Smooth muscle cell (in vitro differentiated cells): ENCODE results near the gene CDH15. TPM values are rescaled to one million over a fixed set of nuclear protein-coding genes. Genes with fewer than 3 reads are reported as not detected.

Experiments used
- DNase-seq: peaks from one replicate; lab custom pipeline; 2025; ENCODE audit not compliant: unreplicated experiment; lab: John Stamatoyannopoulos, UW
- H2AFZ ChIP-seq: fragments of 200-600 bp; sonication (generic); 2 replicates; pipeline ENCODE4 v1.6.0; 2016; ENCODE audit warnings: antibody characterized with exemption, low read depth, mild to moderate bottlenecking
- H3F3A ChIP-seq: fragments of 200-600 bp; sonication (generic); 2 replicates; pipeline ENCODE4 v1.6.0; 2017; ENCODE audit warnings: antibody characterized with exemption, low read depth
- H3K27ac ChIP-seq: fragments of 200-600 bp; sonication (generic); 2 replicates; pipeline ENCODE4 v1.5.1; 2016; ENCODE audit warnings: low read depth, mild to moderate bottlenecking
- H3K27me3 ChIP-seq: fragments of 200-600 bp; sonication (generic); 2 replicates; pipeline ENCODE4 v1.6.1; 2016; ENCODE audit warnings: low read depth, mild to moderate bottlenecking
- H3K36me3 ChIP-seq: fragments of 200-600 bp; sonication (generic); 2 replicates; pipeline ENCODE4 v1.5.1; 2016; ENCODE audit warnings: low read depth
- H3K4me1 ChIP-seq: fragments of 200-600 bp; sonication (generic); 2 replicates; pipeline ENCODE4 v1.5.1; 2016; ENCODE audit warnings: low read depth
- H3K4me2 ChIP-seq: fragments of 200-600 bp; sonication (generic); 2 replicates; pipeline ENCODE4 v1.6.0; 2016; ENCODE audit warnings: mild to moderate bottlenecking
- H3K4me3 ChIP-seq: fragments of 200-600 bp; sonication (generic); 2 replicates; pipeline ENCODE4 v1.5.1; 2016; ENCODE audit warnings: mild to moderate bottlenecking
- H3K79me2 ChIP-seq: fragments of 200-600 bp; sonication (generic); 2 replicates; pipeline ENCODE4 v1.6.0; 2016; ENCODE audit warnings: low read depth, mild to moderate bottlenecking
- H3K9ac ChIP-seq: fragments of 200-600 bp; sonication (generic); 2 replicates; pipeline ENCODE4 v1.6.0; 2016; ENCODE audit warnings: low read depth
- H3K9me3 ChIP-seq: fragments of 200-600 bp; sonication (generic); replicated peaks from 2 replicates; pipeline ENCODE4 v1.5.1; 2016; ENCODE audit warnings: low read depth
- H4K20me1 ChIP-seq: fragments of 200-600 bp; sonication (generic); 2 replicates; pipeline ENCODE4 v1.6.0; 2016; ENCODE audit warnings: low read depth
- CTCF ChIP-seq: fragments of 200-600 bp; sonication (generic); IDR thresholded peaks from 2 replicates; pipeline ENCODE4 v1.5.1; 2017; ENCODE audit warnings: borderline replicate concordance, mild to moderate bottlenecking, antibody characterized with exemption; ENCODE audit not compliant: insufficient read depth, poor library complexity, severe bottlenecking
- WGBS: methylation state at CpG from one replicate; pipeline ENCODE4 v1.1.7; 2016; ENCODE audit warnings: low lambda C conversion rate; 5-methylcytosine and 5-hydroxymethylcytosine counted together
- polyA plus RNA-seq: library from polyadenylated mRNA; unstranded; fragments of >200 nt; fragmentation: Nextera tagmentation; extraction: Ambion mirVana; gene quantifications from 2 replicates; pipeline ENCODE4 v1.2.1, GENCODE V29; 2016
- total RNA-seq: library from RNA; depleted of rRNA; stranded (reverse); fragments of >200 nt; gene quantifications from 2 replicates; pipeline ENCODE4 v1.2.3, GENCODE V29; 2014

Gene CDH15
- total and polyA plus RNA-seq, 2 experiments from 2014 or later, result 0.36 to 1.4 TPM

- Histone ChIP-seq H3K9me3 (no peaks in the 10 kb centered on the region), H3K27ac (no peak overlapping the region), H3K4me2 (no peak overlapping the region), H3F3A (no peaks in the 10 kb centered on the region), H3K79me2 (no peaks in the 10 kb centered on the region), H3K9ac (no peak overlapping the region), H3K4me3 (no peak overlapping the region), H4K20me1 (no peaks in the 10 kb centered on the region), H3K4me1 (no peaks in the 10 kb centered on the region), H3K27me3 (no peaks in the 10 kb centered on the region), H3K36me3 (no peaks in the 10 kb centered on the region), H2AFZ (no peak overlapping the region)
- no peak for TF ChIP-seq CTCF
- WGBS, result 81% methylated on average over 24 of the region's 24 CpGs
- no peak for DNase-seq
Observed at GRCh38 chr16:89155851-89156739, 15.5 kb upstream of the CDH15 start.

DNA sequence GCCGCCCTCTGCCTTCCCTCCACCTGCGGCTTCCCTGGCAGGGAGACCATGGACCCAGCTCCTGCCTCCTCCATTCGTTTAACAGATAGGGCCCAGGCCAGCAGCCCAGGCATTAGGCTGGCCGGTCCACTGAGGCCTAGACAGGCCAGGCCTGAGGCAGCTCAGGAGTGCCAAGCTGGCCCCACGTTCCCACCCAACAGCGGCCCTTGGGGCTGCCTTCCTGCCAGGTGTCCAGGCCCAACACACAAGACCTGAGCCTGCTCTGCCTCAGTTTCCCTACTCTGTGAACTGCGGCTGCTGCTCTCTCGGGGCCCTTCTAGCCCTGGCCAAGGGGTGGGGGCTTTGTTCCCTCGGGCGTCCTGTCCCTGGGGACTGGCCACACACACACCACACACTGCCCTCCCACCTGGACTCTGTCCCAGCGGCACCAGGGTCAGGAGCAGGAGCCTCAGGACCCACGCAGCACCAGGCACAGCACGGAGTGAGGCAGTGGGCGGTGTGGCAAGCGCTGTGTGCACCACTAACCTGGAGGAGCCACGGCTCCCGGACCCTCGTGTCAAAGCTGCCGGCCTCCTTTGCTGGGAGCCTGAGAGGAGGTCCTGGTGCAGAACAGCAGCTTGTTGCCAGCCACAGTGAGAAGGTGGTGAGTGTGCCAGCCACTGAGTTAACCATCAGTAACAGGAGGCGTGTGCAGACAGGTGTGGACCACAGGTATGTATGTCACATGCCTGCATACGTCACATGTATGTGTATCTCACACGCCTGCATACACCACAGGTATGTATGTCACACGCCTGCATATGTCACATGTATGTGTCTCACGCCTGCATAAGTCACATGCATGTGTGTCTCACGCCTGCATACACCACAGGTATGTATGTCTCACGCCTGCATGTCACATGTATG is 14.6 kb upstream of the CDH15 start:
- DNase-seq, result no peak
- H3K4me2 ChIP-seq, result no peak overlapping the region
- no peak overlapping the region for H2AFZ ChIP-seq
- H3K27ac ChIP-seq, result no peak overlapping the region
- H3K36me3 ChIP-seq, result no peaks in the 10 kb centered on the region
- no peaks in the 10 kb centered on the region for H3K27me3 ChIP-seq
- no peaks in the 10 kb centered on the region for H3K4me1 ChIP-seq
- no peak overlapping the region for H3K4me3 ChIP-seq
- H3K9ac ChIP-seq, result no peak overlapping the region
- no peaks in the 10 kb centered on the region for H3K79me2 ChIP-seq
- no peak for TF ChIP-seq CTCF
- H3K9me3 ChIP-seq, result no peaks in the 10 kb centered on the region
- no peaks in the 10 kb centered on the region for H3F3A ChIP-seq
- H4K20me1 ChIP-seq, result no peaks in the 10 kb centered on the region
- WGBS, result 90% methylated on average over 26 of the region's 26 CpGs

DNA sequence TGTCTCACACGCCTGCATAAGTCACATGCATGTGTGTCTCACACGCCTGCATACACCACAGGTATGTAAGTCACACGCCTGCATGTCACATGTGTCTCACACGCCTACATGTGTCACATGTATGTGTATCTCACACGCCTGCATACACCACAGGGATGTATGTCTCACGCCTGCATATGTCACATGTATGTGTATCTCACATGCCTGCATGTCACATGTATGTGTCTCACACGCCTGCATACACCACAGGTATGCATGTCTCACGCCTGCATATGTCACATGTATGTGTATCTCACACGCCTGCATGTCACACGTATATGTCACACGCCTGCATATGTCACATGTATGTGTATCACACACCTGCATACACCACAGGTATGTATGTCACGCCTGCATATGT is 13.8 kb upstream of the CDH15 start:
- WGBS, result 97% methylated on average over 12 of the region's 12 CpGs
- no peak for DNase-seq
- H3K79me2 ChIP-seq, result no peaks in the 10 kb centered on the region
- no peak overlapping the region for H3K4me3 ChIP-seq
- TF ChIP-seq CTCF, result no peak
- H3K27me3 ChIP-seq, result no peaks in the 10 kb centered on the region
- H4K20me1 ChIP-seq, result no peaks in the 10 kb centered on the region
- no peak overlapping the region for H3K27ac ChIP-seq
- H3K4me1 ChIP-seq, result no peaks in the 10 kb centered on the region
- no peaks in the 10 kb centered on the region for H3K36me3 ChIP-seq
- H2AFZ ChIP-seq, result no peak overlapping the region
- H3F3A ChIP-seq, result no peaks in the 10 kb centered on the region
- H3K9ac ChIP-seq, result no peak overlapping the region
- no peaks in the 10 kb centered on the region for H3K9me3 ChIP-seq
- no peak overlapping the region for H3K4me2 ChIP-seq
